ENCODE results near the gene GPR137. TPM values are rescaled to one million over a fixed set of nuclear protein-coding genes. Genes with fewer than 3 reads are reported as not detected.

GPR137 gene
- total RNA-seq, 1 experiment from 2014 or later, result 32.4 TPM

DNA sequence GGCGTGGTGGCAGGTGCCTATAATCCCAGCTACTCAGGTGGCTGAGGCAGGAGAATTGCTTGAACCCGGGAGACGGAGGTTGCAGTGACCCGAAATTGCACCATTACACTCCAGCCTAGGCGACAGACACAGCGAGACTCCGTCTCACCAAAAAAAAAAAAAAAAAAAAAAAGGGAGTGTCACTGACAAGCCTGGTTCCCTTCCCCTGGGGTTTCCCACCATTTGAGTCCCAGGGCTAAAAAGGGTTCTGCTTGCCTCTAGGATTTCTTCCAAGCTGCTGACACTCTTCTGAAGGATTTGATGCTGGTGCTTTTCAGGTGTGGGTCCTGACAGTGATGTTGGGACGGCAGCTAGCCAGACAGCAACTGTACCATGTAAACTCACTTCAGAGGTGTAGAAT is 53.1 kb downstream of the GPR137 start:
- TF ChIP-seq EZH2 (IDR thresholded peaks at IDR 0.05; ENCODE audit: low read length, unreplicated experiment) (no peak), EZH2phosphoT487 (IDR thresholded peaks at IDR 0.05; ENCODE audit: borderline replicate concordance, low read length) (no peak)
- TF ChIP-seq, protein P1, sequence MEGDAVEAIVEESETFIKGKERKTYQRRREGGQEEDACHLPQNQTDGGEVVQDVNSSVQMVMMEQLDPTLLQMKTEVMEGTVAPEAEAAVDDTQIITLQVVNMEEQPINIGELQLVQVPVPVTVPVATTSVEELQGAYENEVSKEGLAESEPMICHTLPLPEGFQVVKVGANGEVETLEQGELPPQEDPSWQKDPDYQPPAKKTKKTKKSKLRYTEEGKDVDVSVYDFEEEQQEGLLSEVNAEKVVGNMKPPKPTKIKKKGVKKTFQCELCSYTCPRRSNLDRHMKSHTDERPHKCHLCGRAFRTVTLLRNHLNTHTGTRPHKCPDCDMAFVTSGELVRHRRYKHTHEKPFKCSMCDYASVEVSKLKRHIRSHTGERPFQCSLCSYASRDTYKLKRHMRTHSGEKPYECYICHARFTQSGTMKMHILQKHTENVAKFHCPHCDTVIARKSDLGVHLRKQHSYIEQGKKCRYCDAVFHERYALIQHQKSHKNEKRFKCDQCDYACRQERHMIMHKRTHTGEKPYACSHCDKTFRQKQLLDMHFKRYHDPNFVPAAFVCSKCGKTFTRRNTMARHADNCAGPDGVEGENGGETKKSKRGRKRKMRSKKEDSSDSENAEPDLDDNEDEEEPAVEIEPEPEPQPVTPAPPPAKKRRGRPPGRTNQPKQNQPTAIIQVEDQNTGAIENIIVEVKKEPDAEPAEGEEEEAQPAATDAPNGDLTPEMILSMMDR (conservative IDR thresholded peaks at IDR 0.05; ENCODE audit: low read depth, low read length), result no peak
- intact Hi-C loops (cut with micrococcal nuclease), result no loop called here

More for the DNA sequence above, 53.1 kb downstream of the GPR137 start:
- no TSS peak for BruUV-seq (replicated peaks)
- Histone ChIP-seq H3K9me2 (replicated peaks; ENCODE audit: low read length) (no peaks in the 10 kb centered on the region), H3K36me3 (ENCODE audit: low read depth, low read length) (no peaks in the 10 kb centered on the region), H2AFZ (ENCODE audit: low read length) (no peak overlapping the region), H3K27ac (ENCODE audit: low read length) (no peak overlapping the region), H3K9ac (ENCODE audit: low read length) (no peak overlapping the region), H3K9me3 (ENCODE audit: low read length) (no peaks in the 10 kb centered on the region), H3F3A (ENCODE audit: low read length, unreplicated experiment) (no peaks in the 10 kb centered on the region), H3K4me3 (ENCODE audit: low read length) (no peak overlapping the region), H3K79me2 (ENCODE audit: low read length) (no peaks in the 10 kb centered on the region), H3K4me2 (ENCODE audit: low read length) (no peak overlapping the region), H3K4me1 (ENCODE audit: insufficient read depth, low read length) (peaks cover 15% of the 10 kb centered on the region), H3K27me3 (ENCODE audit: low read length) (no peaks in the 10 kb centered on the region), H4K20me1 (ENCODE audit: low read length) (no peaks in the 10 kb centered on the region)
- ChIA-PET CTCF (interaction anchor here (0.7 kb wide), 1 partner anchor 17 kb away, joined by 19 read pairs; no protein-coding TSS in a partner anchor), POLR2A (ENCODE audit: unreplicated experiment) (no interaction called here)
- no peak for ATAC-seq
- DNase-seq, result no peak

Other genes starting within 250 kb of the GPR137 start
- gene FLRT1, start 249.9 kb upstream of the GPR137 start, total RNA-seq (2014; rRNA removed), result not detected in 2 replicates
- gene MACROD1, start 119.7 kb upstream of the GPR137 start, total RNA-seq (2014; rRNA removed), result 71.4 and 77.1 TPM in 2 replicates
- 543 and 557 TPM in 2 replicates for gene STIP1, start 99.7 kb upstream of the GPR137 start, total RNA-seq (2014; rRNA removed)
- 2.1 and 2.4 TPM in 2 replicates for gene FERMT3, start 79.1 kb upstream of the GPR137 start, total RNA-seq (2014; rRNA removed)
- 56.0 and 57.7 TPM in 2 replicates for gene TRPT1, start 59.7 kb upstream of the GPR137 start, total RNA-seq (2014; rRNA removed)
- 98.3 and 102 TPM in 2 replicates for gene NUDT22, start 59.6 kb upstream of the GPR137 start, total RNA-seq (2014; rRNA removed)
- 20.4 and 25.4 TPM in 2 replicates for gene DNAJC4, start 55.3 kb upstream of the GPR137 start, total RNA-seq (2014; rRNA removed)
- 27.9 and 39.4 TPM in 2 replicates for gene VEGFB, start 51.3 kb upstream of the GPR137 start, total RNA-seq (2014; rRNA removed)
- gene FKBP2, start 44.8 kb upstream of the GPR137 start, total RNA-seq (2014; rRNA removed), result 215 and 248 TPM in 2 replicates
- gene PPP1R14B, start 38.9 kb upstream of the GPR137 start, total RNA-seq (2014; rRNA removed), result 1,496 and 2,060 TPM in 2 replicates
- gene PLCB3, start 34.3 kb upstream of the GPR137 start, total RNA-seq (2014; rRNA removed), result 69.0 and 88.3 TPM in 2 replicates
- gene BAD, start 1.2 kb upstream of the GPR137 start, total RNA-seq (2014; rRNA removed), result 360 and 368 TPM in 2 replicates
- gene KCNK4, start 5.5 kb downstream of the GPR137 start, total RNA-seq (2014; rRNA removed), result 1.2 TPM in 1 of 2 replicates, not detected in the other
- gene CATSPERZ, start 14.5 kb downstream of the GPR137 start, total RNA-seq (2014; rRNA removed), result 9.2 and 11.2 TPM in 2 replicates
- gene ESRRA, start 19.7 kb downstream of the GPR137 start, total RNA-seq (2014; rRNA removed), result 111 and 114 TPM in 2 replicates
- 812 and 815 TPM in 2 replicates for gene TRMT112, start 31.7 kb downstream of the GPR137 start, total RNA-seq (2014; rRNA removed)
- gene PRDX5, start 32.3 kb downstream of the GPR137 start, total RNA-seq (2014; rRNA removed), result 467 and 585 TPM in 2 replicates
- 19.6 and 21.0 TPM in 2 replicates for gene CCDC88B, start 54.4 kb downstream of the GPR137 start, total RNA-seq (2014; rRNA removed)
- gene RPS6KA4, start 73.3 kb downstream of the GPR137 start, total RNA-seq (2014; rRNA removed), result 148 and 189 TPM in 2 replicates

All from PC-3 (cell line).